ENCODE results near the gene SPINT1.
A peak's percentile ranks its signal among the peaks of the same experiment; 100 is the strongest.
"Not testable (repeated sequence)": the region's sequence is repeated elsewhere in the genome, so short reads cannot be mapped to it uniquely, and the experiment has no call there.

SPINT1 gene

GRCh38 chr15:40858706-40859105 is 14.9 kb downstream of the SPINT1 start:
- DNase-seq (ENCODE audit: low read depth in 3 of 3): no peak

GRCh38 chr15:40859206-40859851 is 15.5 kb downstream of the SPINT1 start:
- DNase-seq (ENCODE audit: low read depth in 3 of 3): peak; percentile 77 to 90 (median 79)

GRCh38 chr15:40861147-40861546 is 17.3 kb downstream of the SPINT1 start:
- DNase-seq (ENCODE audit: low read depth in 3 of 3): not testable (repeated sequence)

- DNase-seq (ENCODE audit: low read depth in 3 of 3): no peak
Measured at GRCh38 chr15:40863660-40864270, 19.9 kb downstream of the SPINT1 start.

GRCh38 chr15:40867199-40867598 is 23.4 kb downstream of the SPINT1 start:
- no peak for DNase-seq (ENCODE audit: low read depth in 3 of 3)

GRCh38 chr15:40869686-40870085 is 25.8 kb downstream of the SPINT1 start:
- no peak for DNase-seq (ENCODE audit: low read depth in 3 of 3)

- DNase-seq (ENCODE audit: low read depth in 3 of 3): no peak
Measured at GRCh38 chr15:40870716-40871115, 26.9 kb downstream of the SPINT1 start.

GRCh38 chr15:40871749-40872617 is 28.1 kb downstream of the SPINT1 start:
- no peak for DNase-seq (ENCODE audit: low read depth in 3 of 3)

GRCh38 chr15:40872791-40873693 is 29.2 kb downstream of the SPINT1 start:
- DNase-seq (ENCODE audit: low read depth in 3 of 3): no peak

GRCh38 chr15:40873694-40874561 is 30.1 kb downstream of the SPINT1 start, which contains the start of gene RHOV:
Gene RHOV, minus strand, starts transcription at chr15:40874234. Its CDS starts 95 bp downstream, at chr15:40874139.
- DNase-seq (ENCODE audit: low read depth in 3 of 3): peak in 1 of 3 donors; percentile 54

GRCh38 chr15:40875991-40876730 is 32.3 kb downstream of the SPINT1 start:
- DNase-seq (ENCODE audit: low read depth in 3 of 3): no peak

- no peak for DNase-seq (ENCODE audit: low read depth in 3 of 3)
Measured at GRCh38 chr15:40877694-40878093, 33.8 kb downstream of the SPINT1 start.

- no peak for DNase-seq (ENCODE audit: low read depth in 3 of 3)
Measured at GRCh38 chr15:40878785-40879184, 34.9 kb downstream of the SPINT1 start.

GRCh38 chr15:40879609-40880008 is 35.8 kb downstream of the SPINT1 start:
- no peak for DNase-seq (ENCODE audit: low read depth in 3 of 3)

- no peak for DNase-seq (ENCODE audit: low read depth in 3 of 3)
Measured at GRCh38 chr15:40881351-40881750, 37.5 kb downstream of the SPINT1 start.

- no peak for DNase-seq (ENCODE audit: low read depth in 3 of 3)
Measured at GRCh38 chr15:40886586-40886985, 42.7 kb downstream of the SPINT1 start.

GRCh38 chr15:40889112-40889511 is 45.3 kb downstream of the SPINT1 start:
- no peak for DNase-seq (ENCODE audit: low read depth in 3 of 3)

- DNase-seq (ENCODE audit: low read depth in 3 of 3): no peak
Measured at GRCh38 chr15:40891138-40891537, 47.3 kb downstream of the SPINT1 start.

- DNase-seq (ENCODE audit: low read depth in 3 of 3): no peak
Measured at GRCh38 chr15:40891810-40892446, 48.1 kb downstream of the SPINT1 start.

Measured in stimulated activated CD4-positive, alpha-beta T cell treated with anti-CD3 and anti-CD28 coated beads, TNF-alpha, amount 100 ng/mL, for 48 hours (primary cell).